Trophoblast cell (in vitro differentiated cells and primary cell): ENCODE measurements around the gene NOL12.

ENCODE experiments used
- DNase-seq, 2 donors: peaks; one replicate each; pipeline ENCODE4 v3.0.0-alpha.2; 2016
- H2AFZ ChIP-seq: 2 replicates; pipeline ENCODE4 v1.6.1; 2013; ENCODE audit warnings: low read length, moderate library complexity, mild to moderate bottlenecking; ENCODE audit not compliant: insufficient read depth, poor library complexity
- H2AK5ac ChIP-seq: 2 replicates; pipeline ENCODE4 v1.6.1; 2013; ENCODE audit warnings: mild to moderate bottlenecking, low read length
- H2BK120ac ChIP-seq: 2 replicates; pipeline ENCODE4 v1.6.1; 2013; ENCODE audit warnings: low read length, mild to moderate bottlenecking, moderate library complexity; ENCODE audit not compliant: insufficient read depth, poor library complexity
- H2BK12ac ChIP-seq: 2 replicates; pipeline ENCODE4 v1.6.1; 2013; ENCODE audit warnings: mild to moderate bottlenecking, low read length, moderate library complexity
- H2BK5ac ChIP-seq: 2 replicates; pipeline ENCODE4 v1.6.1; 2013; ENCODE audit warnings: low read length, low read depth, moderate library complexity, mild to moderate bottlenecking; ENCODE audit not compliant: poor library complexity
- H3K14ac ChIP-seq: 2 replicates; pipeline ENCODE4 v1.6.1; 2013; ENCODE audit warnings: mild to moderate bottlenecking, low read length
- H3K18ac ChIP-seq: 2 replicates; pipeline ENCODE4 v1.6.1; 2013; ENCODE audit warnings: mild to moderate bottlenecking, low read length
- H3K23ac ChIP-seq: 2 replicates; pipeline ENCODE4 v1.6.1; 2013; ENCODE audit warnings: low read length
- H3K27ac ChIP-seq: 2 replicates; pipeline ENCODE4 v1.5.1; 2013; ENCODE audit warnings: low read depth, mild to moderate bottlenecking, inconsistent platforms, low read length, moderate library complexity
- H3K27me3 ChIP-seq: 2 replicates; pipeline ENCODE4 v1.6.1; 2013; ENCODE audit warnings: inconsistent platforms, mild to moderate bottlenecking, low read length, moderate library complexity; ENCODE audit not compliant: insufficient read depth
- H3K36me3 ChIP-seq, 2 experiments: 1 replicate in 1 of 2; 2 replicates in 1 of 2; pipeline ENCODE4 v1.6.1; 2013; ENCODE audit warnings: low read length in 2 of 2, mild to moderate bottlenecking in 2 of 2, moderate library complexity in 1 of 2; ENCODE audit not compliant: insufficient read depth in 2 of 2, control insufficient read depth in 1 of 2
- H3K4ac ChIP-seq: 2 replicates; pipeline ENCODE4 v1.6.1; 2013; ENCODE audit warnings: low read depth, mild to moderate bottlenecking, low read length, moderate library complexity
- H3K4me1 ChIP-seq, 2 experiments: 1 replicate in 1 of 2; 2 replicates in 1 of 2; pipeline ENCODE4 v1.6.1; 2013; ENCODE audit warnings: low read length in 2 of 2, mild to moderate bottlenecking in 2 of 2, moderate library complexity in 1 of 2; ENCODE audit not compliant: insufficient read depth in 2 of 2, control insufficient read depth in 1 of 2
- H3K4me2 ChIP-seq: 2 replicates; pipeline ENCODE4 v1.6.1; 2013; ENCODE audit warnings: inconsistent platforms, mild to moderate bottlenecking, low read length, moderate library complexity
- H3K4me3 ChIP-seq: 2 replicates; pipeline ENCODE4 v1.5.1; 2013; ENCODE audit warnings: mild to moderate bottlenecking, low read depth, low read length, inconsistent platforms
- H3K79me1 ChIP-seq: one replicate; pipeline ENCODE4 v1.6.1; 2013; ENCODE audit warnings: low read length
- H3K79me2 ChIP-seq: 2 replicates; pipeline ENCODE4 v1.6.1; 2013; ENCODE audit warnings: low read length, mild to moderate bottlenecking; ENCODE audit not compliant: control insufficient read depth, insufficient read depth, poor library complexity
- H3K9ac ChIP-seq: 2 replicates; pipeline ENCODE4 v1.6.1; 2013; ENCODE audit warnings: mild to moderate bottlenecking, low read length
- H3K9me3 ChIP-seq: 2 replicates; pipeline ENCODE4 v1.6.1; 2013; ENCODE audit warnings: low read depth, mild to moderate bottlenecking, control low read depth, inconsistent platforms, low read length; ENCODE audit not compliant: insufficient read depth
- H4K12ac ChIP-seq: 2 replicates; pipeline ENCODE4 v1.6.1; 2013; ENCODE audit warnings: low read depth, mild to moderate bottlenecking, low read length, moderate library complexity
- H4K8ac ChIP-seq: 2 replicates; pipeline ENCODE4 v1.6.1; 2013; ENCODE audit warnings: low read depth, mild to moderate bottlenecking, low read length, moderate library complexity
- H4K91ac ChIP-seq: one replicate; pipeline ENCODE4 v1.6.1; 2013; ENCODE audit warnings: low read depth, mild to moderate bottlenecking, low read length, moderate library complexity
- WGBS: extraction: QIAGEN DNeasy Blood & Tissue Kit; methylation state at CpG from one replicate; pipeline ENCODE4 v1.1.7; 2013; ENCODE audit warnings: missing lambda C conversion rate; ENCODE audit not compliant: insufficient read length, insufficient coverage; ENCODE audit errors: extremely low coverage; 5-methylcytosine and 5-hydroxymethylcytosine counted together

NOL12 gene

GRCh38 chr22:37704645-37705044 lies 18.5 kb downstream of the NOL12 start:
- Histone ChIP-seq H2AK5ac (no peak overlapping the region), H3K18ac (no peak overlapping the region), H2AFZ (no peak overlapping the region), H3K14ac (no peak overlapping the region), H3K27ac (no peak overlapping the region), H3K27me3 (no peaks in the 10 kb centered on the region), H4K91ac (no peak overlapping the region), H3K4ac (no peak overlapping the region), H2BK5ac (no peak overlapping the region), H3K9ac (no peak overlapping the region), H3K4me2 (no peak overlapping the region), H3K4me3 (no peak overlapping the region), H2BK12ac (no peak overlapping the region), H2BK120ac (no peak overlapping the region), H4K12ac (no peak overlapping the region), H3K9me3 (peaks cover 4% of the 10 kb centered on the region), H3K36me3 (no peaks in the 10 kb centered on the region), H3K79me2 (no peaks in the 10 kb centered on the region), H3K79me1 (no peaks in the 10 kb centered on the region), H3K23ac (no peak overlapping the region), H4K8ac (no peak overlapping the region), H3K4me1 (peaks cover 0 to 4% of the 10 kb centered on the region in 2 experiments)
- no peak for DNase-seq
- no CpG with 5 or more reads among the region's 3 CpGs for WGBS

- Histone ChIP-seq H3K23ac (no peak overlapping the region), H3K9me3 (peaks cover 4% of the 10 kb centered on the region), H2BK12ac (no peak overlapping the region), H3K9ac (no peak overlapping the region), H4K91ac (no peak overlapping the region), H2BK5ac (no peak overlapping the region), H3K18ac (no peak overlapping the region), H3K36me3 (no peaks in the 10 kb centered on the region), H3K79me1 (no peaks in the 10 kb centered on the region), H4K12ac (no peak overlapping the region), H3K27me3 (no peaks in the 10 kb centered on the region), H2AFZ (no peak overlapping the region), H4K8ac (no peak overlapping the region), H3K4me3 (no peak overlapping the region), H2AK5ac (no peak overlapping the region), H2BK120ac (no peak overlapping the region), H3K27ac (no peak overlapping the region), H3K79me2 (no peaks in the 10 kb centered on the region), H3K4me1 (peaks cover 0 to 4% of the 10 kb centered on the region in 2 experiments), H3K4ac (no peak overlapping the region), H3K14ac (no peak overlapping the region), H3K4me2 (no peak overlapping the region)
- no CpG with 5 or more reads among the region's 3 CpGs for WGBS
- no peak for DNase-seq
These were observed 19.1 kb downstream of the NOL12 start for GRCh38 chr22:37705205-37705604.

DNA sequence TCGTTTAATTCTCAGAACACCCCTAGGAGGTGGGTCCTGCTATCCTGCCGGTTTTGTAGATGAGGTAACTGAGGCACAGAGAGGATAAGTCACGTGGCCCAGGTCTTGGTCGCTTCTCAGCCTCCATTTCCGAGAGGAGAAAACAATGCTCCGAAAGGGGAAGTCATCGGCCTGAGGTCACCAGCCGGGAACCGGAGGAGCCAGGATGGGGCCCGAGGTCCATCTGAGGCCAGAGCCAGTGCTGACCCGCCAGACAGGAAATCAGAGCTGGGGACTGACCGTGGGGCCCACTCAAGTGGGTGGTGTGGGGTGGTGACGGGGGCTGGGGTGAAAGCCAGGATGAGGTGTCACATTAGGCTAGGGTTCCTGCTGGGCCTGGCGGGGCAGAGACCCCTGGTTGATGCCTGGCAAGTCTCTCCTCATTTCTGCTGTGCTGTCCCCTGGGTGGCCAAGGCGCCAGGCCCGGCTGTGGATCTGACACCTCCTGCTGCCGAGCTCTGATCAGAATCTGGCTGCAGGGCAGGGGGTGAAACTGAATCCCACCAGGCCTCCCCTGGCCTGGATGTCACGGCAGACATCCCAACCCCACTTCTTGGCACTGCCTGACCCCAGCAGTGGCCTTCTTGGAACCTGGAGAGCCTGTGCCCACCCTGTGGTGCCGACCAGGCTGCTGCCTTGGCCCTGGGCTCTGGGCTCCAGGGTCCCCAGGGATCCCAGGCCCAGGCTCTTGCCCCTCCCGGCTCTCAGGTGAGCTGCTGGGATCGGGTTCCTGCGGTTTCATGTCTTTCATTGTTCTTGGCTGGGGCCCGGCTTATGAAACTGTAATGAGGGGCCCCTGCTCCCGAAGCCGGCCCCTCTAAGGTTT lies 22.7 kb downstream of the NOL12 start:
- peaks cover 0 to 7% of the 10 kb centered on the region in 2 experiments for H3K4me1 ChIP-seq

GRCh38 chr22:37709445-37709765 lies 23.3 kb downstream of the NOL12 start:
- no peak overlapping the region for H4K12ac ChIP-seq
- H3K9ac ChIP-seq: no peak overlapping the region
- no peak overlapping the region for H4K8ac ChIP-seq
- no peak overlapping the region for H4K91ac ChIP-seq
- no peaks in the 10 kb centered on the region for H3K79me1 ChIP-seq
- no peak overlapping the region for H2BK12ac ChIP-seq
- WGBS: no CpG with 5 or more reads among the region's 15 CpGs
- H3K27me3 ChIP-seq: no peaks in the 10 kb centered on the region
- H3K4me1 ChIP-seq: peaks cover 0 to 7% of the 10 kb centered on the region in 2 experiments
- no peak overlapping the region for H2BK5ac ChIP-seq
- H3K79me2 ChIP-seq: no peaks in the 10 kb centered on the region
- H3K18ac ChIP-seq: no peak overlapping the region
- H2BK120ac ChIP-seq: no peak overlapping the region
- H3K14ac ChIP-seq: no peak overlapping the region
- H3K9me3 ChIP-seq: peaks cover 6% of the 10 kb centered on the region
- no peak overlapping the region for H2AFZ ChIP-seq
- no peak overlapping the region for H3K23ac ChIP-seq
- no peak overlapping the region for H3K4ac ChIP-seq
- H3K4me2 ChIP-seq: no peak overlapping the region
- no peak overlapping the region for H3K4me3 ChIP-seq
- H3K36me3 ChIP-seq: no peaks in the 10 kb centered on the region
- no peak for DNase-seq
- H3K27ac ChIP-seq: no peak overlapping the region
- H2AK5ac ChIP-seq: no peak overlapping the region

More for the DNA sequence above, 22.7 kb downstream of the NOL12 start:
- H3K23ac ChIP-seq: no peak overlapping the region
- no peak overlapping the region for H3K9ac ChIP-seq
- peaks cover 6% of the 10 kb centered on the region for H3K9me3 ChIP-seq
- H2AK5ac ChIP-seq: no peak overlapping the region
- no peak overlapping the region for H4K91ac ChIP-seq
- H3K27ac ChIP-seq: no peak overlapping the region
- no peaks in the 10 kb centered on the region for H3K79me1 ChIP-seq
- H2BK120ac ChIP-seq: no peak overlapping the region
- no peak overlapping the region for H2AFZ ChIP-seq
- no peak overlapping the region for H3K4ac ChIP-seq
- H2BK12ac ChIP-seq: no peak overlapping the region
- H4K8ac ChIP-seq: no peak overlapping the region
- no peak for DNase-seq
- H3K18ac ChIP-seq: no peak overlapping the region
- H3K27me3 ChIP-seq: no peaks in the 10 kb centered on the region
- H2BK5ac ChIP-seq: no peak overlapping the region
- no peaks in the 10 kb centered on the region for H3K36me3 ChIP-seq
- no peak overlapping the region for H4K12ac ChIP-seq
- no peak overlapping the region for H3K14ac ChIP-seq
- no peak overlapping the region for H3K4me2 ChIP-seq
- WGBS: no CpG with 5 or more reads among the region's 25 CpGs
- no peak overlapping the region for H3K4me3 ChIP-seq
- H3K79me2 ChIP-seq: no peaks in the 10 kb centered on the region
